ENCODE data around the gene CEP162.

DNA sequence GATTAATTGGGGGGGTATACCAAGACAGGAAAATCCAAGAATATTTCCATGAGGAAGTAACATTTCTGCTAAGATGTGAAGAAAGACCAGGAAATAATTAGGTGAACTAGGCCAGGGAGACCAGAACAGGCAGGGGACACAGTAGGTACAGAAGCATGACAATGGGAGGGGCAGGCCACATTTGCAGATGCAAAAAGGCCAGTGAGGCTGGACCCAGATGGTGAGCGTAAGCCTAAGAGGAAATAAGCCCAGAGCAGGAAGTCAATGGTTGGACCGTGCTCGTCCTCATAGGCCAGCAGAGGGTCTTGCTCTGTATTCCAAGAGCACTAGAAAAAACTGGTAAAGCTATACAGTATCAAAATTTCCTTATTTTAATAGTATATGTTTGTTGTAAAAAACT lies 9.4 kb downstream of the CEP162 start:
- TF ChIP-seq, protein P1, sequence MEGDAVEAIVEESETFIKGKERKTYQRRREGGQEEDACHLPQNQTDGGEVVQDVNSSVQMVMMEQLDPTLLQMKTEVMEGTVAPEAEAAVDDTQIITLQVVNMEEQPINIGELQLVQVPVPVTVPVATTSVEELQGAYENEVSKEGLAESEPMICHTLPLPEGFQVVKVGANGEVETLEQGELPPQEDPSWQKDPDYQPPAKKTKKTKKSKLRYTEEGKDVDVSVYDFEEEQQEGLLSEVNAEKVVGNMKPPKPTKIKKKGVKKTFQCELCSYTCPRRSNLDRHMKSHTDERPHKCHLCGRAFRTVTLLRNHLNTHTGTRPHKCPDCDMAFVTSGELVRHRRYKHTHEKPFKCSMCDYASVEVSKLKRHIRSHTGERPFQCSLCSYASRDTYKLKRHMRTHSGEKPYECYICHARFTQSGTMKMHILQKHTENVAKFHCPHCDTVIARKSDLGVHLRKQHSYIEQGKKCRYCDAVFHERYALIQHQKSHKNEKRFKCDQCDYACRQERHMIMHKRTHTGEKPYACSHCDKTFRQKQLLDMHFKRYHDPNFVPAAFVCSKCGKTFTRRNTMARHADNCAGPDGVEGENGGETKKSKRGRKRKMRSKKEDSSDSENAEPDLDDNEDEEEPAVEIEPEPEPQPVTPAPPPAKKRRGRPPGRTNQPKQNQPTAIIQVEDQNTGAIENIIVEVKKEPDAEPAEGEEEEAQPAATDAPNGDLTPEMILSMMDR (IDR thresholded peaks at IDR 0.05; ENCODE audit: low read length) = no peak
- no peak for TF ChIP-seq EZH2phosphoT487 (IDR thresholded peaks at IDR 0.05; ENCODE audit: low read length)
- TF ChIP-seq EZH2 (optimal IDR thresholded peaks at IDR 0.05; ENCODE audit: low read depth, low read length) = no peak

Data from MM.1S (cell line).